Kidney (tissue), 14 donors: ENCODE results near the gene RNH1. TPM values are rescaled to one million over a fixed set of nuclear protein-coding genes. Genes with fewer than 3 reads are reported as not detected.

Source experiments
- DNase-seq, 5 donors: peaks; one replicate each; pipeline ENCODE4 v3.0.0-alpha.2; 2013 to 2020
- FAIRE-seq: peaks from 2 replicates; lab custom pipeline; 2012; peaks lifted over from hg19 to GRCh38; lab: Jason Lieb, UNC
- H3K27ac ChIP-seq, 2 donors: one replicate each; pipeline ENCODE4 v1.7.0; 2013; ENCODE audit warnings: low read depth in 2 of 2, low read length in 2 of 2, inconsistent platforms in 1 of 2
- H3K27me3 ChIP-seq: one replicate; pipeline ENCODE4 v1.7.1; 2013; ENCODE audit warnings: low read length, inconsistent platforms; ENCODE audit not compliant: control insufficient read depth, insufficient read depth
- H3K36me3 ChIP-seq, 3 donors: one replicate each; pipeline versions ENCODE4 v1.7.0 to v1.7.1; 2013; ENCODE audit warnings: low read length in 3 of 3, control low read depth in 1 of 3, inconsistent platforms in 1 of 3; ENCODE audit not compliant: insufficient read depth in 3 of 3, control insufficient read depth in 2 of 3
- H3K4me1 ChIP-seq, 3 donors: one replicate each; pipeline versions ENCODE4 v1.7.0 to v1.7.1; 2013; ENCODE audit warnings: low read length in 3 of 3, inconsistent platforms in 1 of 3, low read depth in 1 of 3; ENCODE audit not compliant: control insufficient read depth in 2 of 3, insufficient read depth in 2 of 3
- H3K4me3 ChIP-seq, 3 donors: one replicate each; pipeline versions ENCODE4 v1.7.0 to v1.8.1; 2013; ENCODE audit warnings: low read length in 3 of 3, control low read depth in 1 of 3, inconsistent platforms in 1 of 3
- H3K9ac ChIP-seq, 3 donors: one replicate each; pipeline versions ENCODE4 v1.7.0 to v1.7.1; 2013; ENCODE audit warnings: low read length in 3 of 3, control low read depth in 1 of 3, inconsistent platforms in 1 of 3
- H3K9me3 ChIP-seq, 3 donors: one replicate each; pipeline versions ENCODE4 v1.7.0 to v1.7.1; 2013; ENCODE audit warnings: low read length in 3 of 3, control low read depth in 1 of 3, inconsistent platforms in 1 of 3; ENCODE audit not compliant: control insufficient read depth in 2 of 3, insufficient read depth in 1 of 3
- intact Hi-C: fragments of 100-400 bp; cut with DNase I; formaldehyde crosslinking; loops from one replicate; pipeline ENCODE4 v1.11.1; 2022
- polyA plus RNA-seq: library from polyadenylated mRNA; stranded (reverse); fragments of 350-450 nt; fragmentation: Illumina TruSeq; extraction: RNeasy Lipid Tissue Mini Kit (QIAGEN cat#74804); gene quantifications from one replicate; pipeline ENCODE4 v1.2.3, GENCODE V29; 2014; ENCODE audit warnings: low read depth, low replicate concordance; ENCODE audit not compliant: insufficient read depth
- total RNA-seq: library from RNA; stranded (reverse); fragmentation: NEBNext Ultra II Directional; extraction: Animal tissue kit (Norgen Biotek cat#: 25700); gene quantifications from one replicate; pipeline ENCODE4 v1.2.1, GENCODE V29; 2021
- TF ChIP-seq, protein P1 (sequence below): IDR thresholded peaks from 3 replicates; pipeline ENCODE4 v1.5.1; 2012; ENCODE audit warnings: mild to moderate bottlenecking, moderate library complexity, borderline replicate concordance; ENCODE audit not compliant: insufficient read depth; ENCODE audit errors: extremely low read depth
- donor health status: control.
- donor health status: control.
- donor health status: control.
- donor health status: control.
- donor health status: control.
- donor health status: DM: yes; HTN: yes; CAD: no.
- donor health status: Normal renal cell carcinoma (clear cell type).

The RNH1 gene
- total and polyA plus RNA-seq, 2 donors from 2014 or later, result 171 to 191 TPM

DNA sequence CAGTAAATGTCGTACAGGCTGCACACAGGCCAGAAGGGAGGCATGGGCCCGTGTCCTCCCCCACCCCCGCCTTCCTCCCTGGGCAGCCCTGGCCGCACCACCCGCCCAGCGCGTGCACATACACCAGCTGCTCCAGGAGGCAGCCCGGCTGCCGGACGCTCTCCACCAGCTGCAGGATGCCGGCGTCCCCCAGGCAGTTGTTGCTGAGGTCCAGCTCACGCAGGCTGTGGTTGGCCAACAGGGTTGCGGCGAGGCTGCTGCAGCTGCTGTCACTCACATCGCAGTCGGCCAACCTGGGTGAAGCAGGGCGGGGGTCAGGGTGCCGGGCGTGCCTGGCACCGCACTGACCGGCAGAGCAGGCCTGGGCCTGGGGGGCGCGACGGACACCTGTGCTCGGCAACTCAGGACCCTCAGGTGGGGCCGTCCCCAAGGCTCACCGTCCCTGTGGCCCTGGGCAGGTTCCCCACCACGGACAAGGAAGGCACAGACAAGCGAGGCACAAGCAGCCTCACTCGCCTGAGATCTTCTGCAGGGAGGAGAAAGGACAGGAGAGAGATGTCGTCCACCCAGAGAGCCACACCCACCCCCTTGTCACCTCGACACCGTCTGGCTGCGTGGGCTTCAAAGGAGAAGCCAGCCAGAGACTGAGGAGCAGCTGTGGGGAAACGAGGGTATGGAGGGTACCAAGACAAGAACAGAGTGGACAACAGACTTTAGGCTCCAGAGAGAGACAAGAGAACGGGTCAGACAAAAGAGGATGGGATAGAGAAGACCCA is 12.1 kb downstream of the RNH1 start:
- DNase-seq, result peak in 4 of 5 donors; percentile 53 to 80 (median 64)

DNA sequence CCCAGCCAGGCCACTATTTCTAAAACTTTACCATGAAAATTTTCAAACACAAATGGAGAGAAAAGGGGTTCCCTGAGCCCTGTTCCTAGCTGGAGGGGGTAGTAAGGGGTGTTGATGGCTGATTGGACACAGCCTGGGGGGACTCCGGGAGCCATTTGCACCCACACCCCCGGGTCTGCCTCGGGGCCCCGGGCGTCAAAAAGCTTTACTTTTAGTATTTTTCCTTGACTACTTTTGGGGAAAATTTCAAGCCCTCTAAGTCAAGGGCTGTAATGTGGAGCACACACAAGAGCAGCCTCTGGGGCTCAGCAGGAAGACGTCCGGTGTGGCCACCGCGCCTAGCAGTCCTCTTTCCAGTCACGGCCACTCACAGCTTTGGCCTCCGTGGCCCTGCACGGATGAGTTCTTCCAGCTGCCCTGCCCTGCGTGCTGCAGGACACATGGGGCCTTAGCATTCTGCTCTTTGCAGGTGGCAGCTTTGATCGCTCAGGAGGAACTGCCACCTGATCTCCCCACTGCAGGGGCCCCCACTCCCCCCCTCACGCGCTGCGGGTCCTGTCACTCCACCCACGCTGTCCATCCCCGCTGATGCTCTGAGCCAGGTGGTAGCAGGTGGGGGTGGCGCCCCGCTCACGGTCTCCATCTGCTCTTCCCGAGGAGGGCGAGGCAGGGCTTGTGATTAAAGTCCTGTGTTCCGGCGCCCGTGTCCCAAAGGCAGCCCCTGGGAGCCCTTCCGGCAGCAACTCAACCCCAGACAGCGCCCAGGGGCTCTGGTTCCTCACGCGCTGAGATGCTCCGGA is 14.4 kb downstream of the RNH1 start:
- TF ChIP-seq, protein P1, sequence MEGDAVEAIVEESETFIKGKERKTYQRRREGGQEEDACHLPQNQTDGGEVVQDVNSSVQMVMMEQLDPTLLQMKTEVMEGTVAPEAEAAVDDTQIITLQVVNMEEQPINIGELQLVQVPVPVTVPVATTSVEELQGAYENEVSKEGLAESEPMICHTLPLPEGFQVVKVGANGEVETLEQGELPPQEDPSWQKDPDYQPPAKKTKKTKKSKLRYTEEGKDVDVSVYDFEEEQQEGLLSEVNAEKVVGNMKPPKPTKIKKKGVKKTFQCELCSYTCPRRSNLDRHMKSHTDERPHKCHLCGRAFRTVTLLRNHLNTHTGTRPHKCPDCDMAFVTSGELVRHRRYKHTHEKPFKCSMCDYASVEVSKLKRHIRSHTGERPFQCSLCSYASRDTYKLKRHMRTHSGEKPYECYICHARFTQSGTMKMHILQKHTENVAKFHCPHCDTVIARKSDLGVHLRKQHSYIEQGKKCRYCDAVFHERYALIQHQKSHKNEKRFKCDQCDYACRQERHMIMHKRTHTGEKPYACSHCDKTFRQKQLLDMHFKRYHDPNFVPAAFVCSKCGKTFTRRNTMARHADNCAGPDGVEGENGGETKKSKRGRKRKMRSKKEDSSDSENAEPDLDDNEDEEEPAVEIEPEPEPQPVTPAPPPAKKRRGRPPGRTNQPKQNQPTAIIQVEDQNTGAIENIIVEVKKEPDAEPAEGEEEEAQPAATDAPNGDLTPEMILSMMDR, result no peak
- no peak overlapping the region for H3K4me3 ChIP-seq
- H3K4me1 ChIP-seq, result no peaks in the 10 kb centered on the region
- H3K9me3 ChIP-seq, result no peaks in the 10 kb centered on the region
- FAIRE-seq (no peak), DNase-seq (peak; percentile 78 to 86 (median 79))
- intact Hi-C loops, result no loop called here
- no peaks in the 10 kb centered on the region for H3K27me3 ChIP-seq
- peaks cover 8 to 16% (median 14%) of the 10 kb centered on the region in 3 donors for H3K36me3 ChIP-seq
- H3K27ac ChIP-seq, result no peak overlapping the region
- no peak overlapping the region for H3K9ac ChIP-seq

More for the DNA sequence above, 12.1 kb downstream of the RNH1 start:
- no peaks in the 10 kb centered on the region for H3K9me3 ChIP-seq
- H3K27ac ChIP-seq, result no peak overlapping the region
- H3K4me3 ChIP-seq, result no peak overlapping the region
- no peaks in the 10 kb centered on the region for H3K27me3 ChIP-seq
- H3K36me3 ChIP-seq, result peaks cover 10 to 37% (median 27%) of the 10 kb centered on the region in 3 donors
- H3K4me1 ChIP-seq, result no peaks in the 10 kb centered on the region
- TF ChIP-seq, protein P1, result no peak
- no peak for FAIRE-seq
- intact Hi-C loops, result no loop called here
- H3K9ac ChIP-seq, result no peak overlapping the region

DNA sequence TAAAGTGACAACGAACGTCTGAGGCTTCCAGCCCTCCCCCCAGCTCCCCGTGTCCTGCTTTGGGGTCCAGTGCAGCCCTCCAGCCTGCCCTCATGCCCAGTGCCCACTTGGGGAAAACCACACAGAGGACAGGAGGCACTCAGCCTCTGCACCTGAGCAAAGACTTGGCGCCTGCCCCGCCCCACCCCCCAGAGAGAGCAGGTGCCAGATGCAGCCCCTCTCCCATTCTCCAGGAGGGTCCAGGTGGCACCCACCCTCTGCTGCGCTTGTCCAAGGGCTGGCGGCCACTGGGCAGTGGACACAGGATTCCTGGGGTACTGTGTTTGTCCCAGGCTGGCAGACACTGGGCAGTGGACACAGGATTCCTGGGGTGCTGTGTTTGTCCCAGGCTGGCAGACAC is 15.7 kb downstream of the RNH1 start:
- H3K27ac ChIP-seq, result no peak overlapping the region
- H3K27me3 ChIP-seq, result no peaks in the 10 kb centered on the region
- DNase-seq, result no peak
- no peaks in the 10 kb centered on the region for H3K4me1 ChIP-seq
- H3K9me3 ChIP-seq, result no peaks in the 10 kb centered on the region
- peaks cover 0 to 11% (median 4%) of the 10 kb centered on the region in 3 donors for H3K36me3 ChIP-seq
- TF ChIP-seq, protein P1, result no peak
- FAIRE-seq, result no peak
- H3K9ac ChIP-seq, result no peak overlapping the region
- intact Hi-C loops, result no loop called here
- no peak overlapping the region for H3K4me3 ChIP-seq
